HEK293 (cell line): ENCODE data around the gene LRRC23.

Source experiments
- SETDB1 ChIP-seq: IDR thresholded peaks from one replicate; pipeline ENCODE4 v1.6.1; 2017; ENCODE audit warnings: mild to moderate bottlenecking, low read length, moderate library complexity, mixed read lengths; ENCODE audit not compliant: insufficient read length
- ZBTB1 ChIP-seq: fragments of 450-650 bp; formaldehyde crosslinking; IDR thresholded peaks from 2 replicates; pipeline ENCODE4 v1.5.1; 2016; ENCODE audit warnings: missing biosample characterization, missing genetic modification characterization
- ZBTB26 ChIP-seq: fragments of 450-650 bp; formaldehyde crosslinking; optimal IDR thresholded peaks from 2 replicates; pipeline ENCODE3; 2016; ENCODE audit warnings: missing biosample characterization, mild to moderate bottlenecking, missing genetic modification characterization
- ZNF114 ChIP-seq: fragments of 450-650 bp; formaldehyde crosslinking; IDR thresholded peaks from 2 replicates; pipeline ENCODE4 v1.5.0; 2017; ENCODE audit warnings: missing biosample characterization, missing genetic modification characterization
- ZNF155 ChIP-seq: fragments of 450-650 bp; formaldehyde crosslinking; IDR thresholded peaks from 2 replicates; pipeline ENCODE4 v1.5.1; 2016; ENCODE audit warnings: missing biosample characterization, missing genetic modification characterization
- ZNF221 ChIP-seq: fragments of 450-650 bp; formaldehyde crosslinking; IDR thresholded peaks from 2 replicates; pipeline ENCODE4 v1.5.1; 2017; ENCODE audit warnings: missing biosample characterization, missing genetic modification characterization, borderline replicate concordance
- ZNF280D ChIP-seq: fragments of 450-650 bp; formaldehyde crosslinking; IDR thresholded peaks from 2 replicates; pipeline ENCODE4 v1.5.1; 2016; ENCODE audit warnings: missing biosample characterization, missing genetic modification characterization
- ZNF510 ChIP-seq: fragments of 450-650 bp; formaldehyde crosslinking; IDR thresholded peaks from 2 replicates; pipeline ENCODE4 v1.5.1; 2018; ENCODE audit warnings: mild to moderate bottlenecking, missing genetic modification characterization, missing biosample characterization; ENCODE audit not compliant: insufficient replicate concordance
- ZNF670 ChIP-seq: fragments of 450-650 bp; formaldehyde crosslinking; IDR thresholded peaks from 2 replicates; pipeline ENCODE4 v1.5.1; 2016; ENCODE audit warnings: missing biosample characterization, missing genetic modification characterization, low read depth
- TF ChIP-seq, protein P1 (sequence below): fragments of 450-650 bp; formaldehyde crosslinking; IDR thresholded peaks from 2 replicates; pipeline ENCODE4 v1.5.1; 2016; ENCODE audit warnings: missing biosample characterization, missing genetic modification characterization
- TF ChIP-seq, protein P2 (sequence below): fragments of 450-650 bp; formaldehyde crosslinking; IDR thresholded peaks from 2 replicates; pipeline ENCODE4 v1.5.1; 2016; ENCODE audit warnings: missing biosample characterization, missing genetic modification characterization

DNA sequence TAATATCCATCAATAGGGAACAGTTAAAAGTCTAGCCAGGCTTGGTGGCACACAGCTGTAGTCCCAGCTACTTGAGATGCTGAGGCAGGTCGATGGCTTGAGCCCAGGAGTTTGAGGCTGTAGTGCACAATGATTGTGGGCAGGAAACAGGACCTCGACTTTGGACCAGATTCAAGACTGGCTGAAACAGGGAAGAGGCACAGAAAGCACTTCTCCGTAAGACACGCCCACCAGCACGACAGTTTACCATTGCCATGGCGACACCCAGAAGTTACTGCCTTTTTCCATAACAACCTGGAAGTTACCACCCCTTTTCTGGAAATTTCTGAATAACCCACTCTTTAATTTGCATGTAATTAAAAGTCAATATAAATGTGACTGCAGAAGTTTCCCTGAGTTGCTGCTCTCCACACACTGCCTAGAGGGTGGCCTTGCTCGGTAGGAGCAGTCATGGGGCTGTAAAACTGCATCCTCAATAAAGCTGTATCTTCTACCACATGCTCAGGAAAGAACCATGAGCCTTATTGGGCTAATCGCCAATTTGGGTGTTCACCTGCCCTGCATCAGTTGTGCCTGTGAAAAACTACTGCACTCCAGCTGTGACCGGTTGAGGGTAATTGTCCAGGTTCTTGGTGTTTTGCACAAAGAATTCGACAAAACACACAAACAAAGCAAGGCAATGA is 4.6 kb upstream of the LRRC23 start:
- TF ChIP-seq SETDB1 (no peak), ZBTB1 (tag by site-specific recombination) (no peak), ZNF155 (tag by site-specific recombination) (no peak), ZNF280D (no peak), ZNF221 (tag by site-specific recombination) (no peak), ZBTB26 (no peak), ZNF510 (tag by site-specific recombination) (no peak), ZNF670 (tag by site-specific recombination) (no peak), ZNF114 (tag by site-specific recombination) (no peak)
- TF ChIP-seq, protein P1, sequence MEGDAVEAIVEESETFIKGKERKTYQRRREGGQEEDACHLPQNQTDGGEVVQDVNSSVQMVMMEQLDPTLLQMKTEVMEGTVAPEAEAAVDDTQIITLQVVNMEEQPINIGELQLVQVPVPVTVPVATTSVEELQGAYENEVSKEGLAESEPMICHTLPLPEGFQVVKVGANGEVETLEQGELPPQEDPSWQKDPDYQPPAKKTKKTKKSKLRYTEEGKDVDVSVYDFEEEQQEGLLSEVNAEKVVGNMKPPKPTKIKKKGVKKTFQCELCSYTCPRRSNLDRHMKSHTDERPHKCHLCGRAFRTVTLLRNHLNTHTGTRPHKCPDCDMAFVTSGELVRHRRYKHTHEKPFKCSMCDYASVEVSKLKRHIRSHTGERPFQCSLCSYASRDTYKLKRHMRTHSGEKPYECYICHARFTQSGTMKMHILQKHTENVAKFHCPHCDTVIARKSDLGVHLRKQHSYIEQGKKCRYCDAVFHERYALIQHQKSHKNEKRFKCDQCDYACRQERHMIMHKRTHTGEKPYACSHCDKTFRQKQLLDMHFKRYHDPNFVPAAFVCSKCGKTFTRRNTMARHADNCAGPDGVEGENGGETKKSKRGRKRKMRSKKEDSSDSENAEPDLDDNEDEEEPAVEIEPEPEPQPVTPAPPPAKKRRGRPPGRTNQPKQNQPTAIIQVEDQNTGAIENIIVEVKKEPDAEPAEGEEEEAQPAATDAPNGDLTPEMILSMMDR (tag by site-specific recombination): no peak
- TF ChIP-seq, protein P2, sequence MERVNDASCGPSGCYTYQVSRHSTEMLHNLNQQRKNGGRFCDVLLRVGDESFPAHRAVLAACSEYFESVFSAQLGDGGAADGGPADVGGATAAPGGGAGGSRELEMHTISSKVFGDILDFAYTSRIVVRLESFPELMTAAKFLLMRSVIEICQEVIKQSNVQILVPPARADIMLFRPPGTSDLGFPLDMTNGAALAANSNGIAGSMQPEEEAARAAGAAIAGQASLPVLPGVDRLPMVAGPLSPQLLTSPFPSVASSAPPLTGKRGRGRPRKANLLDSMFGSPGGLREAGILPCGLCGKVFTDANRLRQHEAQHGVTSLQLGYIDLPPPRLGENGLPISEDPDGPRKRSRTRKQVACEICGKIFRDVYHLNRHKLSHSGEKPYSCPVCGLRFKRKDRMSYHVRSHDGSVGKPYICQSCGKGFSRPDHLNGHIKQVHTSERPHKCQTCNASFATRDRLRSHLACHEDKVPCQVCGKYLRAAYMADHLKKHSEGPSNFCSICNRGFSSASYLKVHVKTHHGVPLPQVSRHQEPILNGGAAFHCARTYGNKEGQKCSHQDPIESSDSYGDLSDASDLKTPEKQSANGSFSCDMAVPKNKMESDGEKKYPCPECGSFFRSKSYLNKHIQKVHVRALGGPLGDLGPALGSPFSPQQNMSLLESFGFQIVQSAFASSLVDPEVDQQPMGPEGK: no peak
